Central memory CD8-positive, alpha-beta T cell (primary cell): ENCODE data around the gene IL4I1.
A peak's percentile ranks its signal among the peaks of the same experiment; 100 is the strongest.

Experiments
- ATAC-seq: fragments of 150-1000 bp; cut with Tn5 transposase; replicated peaks from 2 replicates; pipeline ENCODE4 v1.10.0; 2022; ENCODE audit warnings: mild to moderate bottlenecking, moderate FRiP score, moderate number of reproducible peaks; ENCODE audit not compliant: poor library complexity, severe bottlenecking; ENCODE audit errors: extremely low read depth
- DNase-seq, 2 donors: peaks; one replicate each; pipeline ENCODE4 v3.0.0; 2021; ENCODE audit warnings: low spot score in 2 of 2
- H3K27ac Mint-ChIP-seq: one replicate; pipeline ENCODE4 v1.8.0; 2022; ENCODE audit warnings: low read depth, mild to moderate bottlenecking, moderate library complexity, mixed read lengths
- H3K27me3 Mint-ChIP-seq: one replicate; pipeline ENCODE4 v1.8.0; 2022; ENCODE audit warnings: mixed read lengths
- H3K36me3 Mint-ChIP-seq: one replicate; pipeline ENCODE4 v1.8.0; 2022; ENCODE audit warnings: mild to moderate bottlenecking, moderate library complexity, mixed read lengths; ENCODE audit not compliant: insufficient read depth
- H3K4me1 Mint-ChIP-seq: one replicate; pipeline ENCODE4 v1.8.0; 2022; ENCODE audit warnings: mixed read lengths
- H3K4me3 Mint-ChIP-seq: one replicate; pipeline ENCODE4 v1.8.0; 2022; ENCODE audit warnings: mild to moderate bottlenecking, moderate library complexity, mixed read lengths
- H3K9me3 Mint-ChIP-seq: one replicate; pipeline ENCODE4 v1.8.0; 2022; ENCODE audit warnings: mixed read lengths

The IL4I1 gene

DNA sequence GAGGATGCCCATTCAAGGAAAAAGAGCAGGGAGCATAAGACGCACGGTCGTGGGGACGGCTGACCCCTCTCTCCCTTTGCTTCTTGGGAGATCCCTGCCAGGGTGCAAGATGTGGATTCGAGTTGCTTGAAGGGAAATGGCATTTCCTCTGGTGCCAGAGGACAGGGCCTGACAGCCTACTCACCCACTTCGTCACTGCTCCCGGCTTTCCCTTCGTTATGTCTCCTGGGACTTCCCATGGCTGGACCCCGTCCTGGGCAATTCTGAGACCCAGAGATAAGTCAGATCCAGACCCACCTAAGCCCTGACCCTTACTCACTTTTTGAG is 18.0 kb downstream of the IL4I1 start:
- Mint-ChIP-seq H3K4me3 (no peak overlapping the region), H3K27me3 (no peaks in the 10 kb centered on the region), H3K9me3 (no peaks in the 10 kb centered on the region), H3K4me1 (peaks cover 24% of the 10 kb centered on the region), H3K27ac (no peak overlapping the region), H3K36me3 (peaks cover 21% of the 10 kb centered on the region)
- no peak for ATAC-seq
- DNase-seq = no peak

DNA sequence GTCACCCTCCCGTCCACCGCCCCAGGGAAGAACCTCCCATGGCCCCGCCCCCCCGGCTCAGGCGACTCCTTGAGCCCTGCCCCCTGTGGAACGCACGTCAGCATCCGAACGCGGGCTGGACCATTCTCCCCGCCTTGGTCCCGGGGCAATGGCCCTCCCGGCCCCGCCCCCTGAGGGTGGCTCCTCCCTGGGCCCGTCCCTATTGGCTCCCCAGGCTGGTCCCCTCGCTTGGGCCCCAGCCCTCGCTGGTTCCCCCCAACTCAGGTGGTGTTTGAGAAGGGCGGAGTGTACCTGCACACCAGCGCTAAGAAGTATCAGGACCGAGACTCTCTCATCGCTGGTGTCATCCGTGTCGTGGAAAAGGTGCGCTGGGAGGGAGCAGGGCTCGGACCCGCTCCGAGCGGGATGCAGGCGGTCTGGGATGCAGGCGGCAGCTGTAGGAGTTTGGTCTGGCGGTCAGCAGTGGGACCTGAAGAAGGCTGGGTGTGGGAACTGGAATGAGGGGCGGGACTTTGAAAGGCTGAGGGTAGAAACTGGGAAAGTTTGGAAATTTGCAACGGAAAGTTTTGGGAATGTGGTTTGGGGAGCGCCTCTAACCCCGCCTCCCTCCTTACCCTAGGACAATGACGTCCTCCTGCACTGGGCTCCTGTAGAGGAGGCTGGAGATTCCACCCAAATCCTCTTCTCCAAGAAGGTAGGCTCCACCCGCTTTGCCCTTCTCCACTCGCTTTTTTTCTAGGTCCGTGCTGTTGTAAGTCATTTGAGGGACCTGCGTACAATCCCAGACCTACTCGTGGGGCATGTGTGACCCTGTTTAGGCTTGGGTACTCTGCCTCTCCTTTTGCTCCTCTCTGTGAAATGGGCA is 18.6 kb downstream of the IL4I1 start:
- Mint-ChIP-seq H3K4me1 (peaks cover 24% of the 10 kb centered on the region), H3K36me3 (peaks cover 23% of the 10 kb centered on the region), H3K27ac (no peak overlapping the region), H3K27me3 (no peaks in the 10 kb centered on the region), H3K4me3 (no peak overlapping the region), H3K9me3 (no peaks in the 10 kb centered on the region)
- peak in 1 of 2 donors; percentile 96 for DNase-seq
- ATAC-seq = peak; percentile 52

DNA sequence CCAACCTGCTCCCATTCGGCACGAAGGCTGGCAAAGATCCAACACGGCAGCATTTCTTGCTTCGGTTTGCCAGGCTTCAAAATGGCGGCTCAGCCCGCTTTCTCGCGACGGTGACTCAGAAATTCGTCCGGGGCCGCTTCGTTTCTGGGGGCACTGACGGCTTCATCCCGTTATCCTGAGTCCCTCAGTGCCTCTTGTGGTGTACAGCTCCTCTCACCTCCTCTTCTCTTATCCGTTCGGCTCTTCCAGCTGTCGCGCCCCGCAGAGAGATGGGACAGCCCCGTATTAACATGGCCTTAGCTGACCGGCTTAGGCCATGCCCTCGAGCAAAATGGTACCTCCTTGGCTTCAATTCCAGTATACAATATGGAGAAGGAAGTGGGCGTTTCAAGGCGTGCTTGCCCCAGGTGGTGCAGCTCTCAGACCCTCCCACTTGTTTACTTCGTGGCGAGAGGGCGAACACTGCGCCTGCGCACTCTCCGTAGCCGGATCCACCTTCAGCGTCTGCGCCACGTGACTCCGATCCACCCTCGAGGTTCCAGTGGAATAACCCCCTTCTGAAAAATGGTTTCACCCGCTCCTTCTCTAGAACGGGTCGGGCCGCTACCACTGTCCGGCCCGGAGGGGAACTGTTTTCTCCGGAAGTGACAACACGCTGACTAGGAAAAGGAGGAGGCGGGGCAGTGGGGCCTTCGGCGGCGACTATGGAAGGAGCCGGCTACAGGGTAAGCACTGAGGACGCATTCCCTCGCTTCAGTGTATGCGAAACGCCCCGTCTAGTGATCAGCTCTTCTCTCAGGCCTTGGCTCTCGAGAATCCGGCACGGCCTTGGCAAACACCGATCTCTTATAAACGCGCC is 19.4 kb downstream of the IL4I1 start, which contains the start of the genes AKT1S1 and TBC1D17:
TSS of gene AKT1S1 (minus strand) at position 336 of the 859 bp plus-strand sequence. CDS start 4,060 bp downstream, outside the sequence.
TSS of gene TBC1D17 (plus strand) at position 683 of the 859 bp plus-strand sequence. CDS start at position 705, 22 bp downstream.
- peak; percentile 75 for ATAC-seq
- Mint-ChIP-seq H3K27me3 (no peaks in the 10 kb centered on the region), H3K4me3 (no peak within 1 kb of the TSS), H3K27ac (no peak within 1 kb of the TSS), H3K4me1 (peaks cover 27% of the 10 kb centered on the region), H3K36me3 (peaks cover 17% of the 10 kb centered on the region), H3K9me3 (no peaks in the 10 kb centered on the region)
- peak; percentile 95 to 100 for DNase-seq

DNA sequence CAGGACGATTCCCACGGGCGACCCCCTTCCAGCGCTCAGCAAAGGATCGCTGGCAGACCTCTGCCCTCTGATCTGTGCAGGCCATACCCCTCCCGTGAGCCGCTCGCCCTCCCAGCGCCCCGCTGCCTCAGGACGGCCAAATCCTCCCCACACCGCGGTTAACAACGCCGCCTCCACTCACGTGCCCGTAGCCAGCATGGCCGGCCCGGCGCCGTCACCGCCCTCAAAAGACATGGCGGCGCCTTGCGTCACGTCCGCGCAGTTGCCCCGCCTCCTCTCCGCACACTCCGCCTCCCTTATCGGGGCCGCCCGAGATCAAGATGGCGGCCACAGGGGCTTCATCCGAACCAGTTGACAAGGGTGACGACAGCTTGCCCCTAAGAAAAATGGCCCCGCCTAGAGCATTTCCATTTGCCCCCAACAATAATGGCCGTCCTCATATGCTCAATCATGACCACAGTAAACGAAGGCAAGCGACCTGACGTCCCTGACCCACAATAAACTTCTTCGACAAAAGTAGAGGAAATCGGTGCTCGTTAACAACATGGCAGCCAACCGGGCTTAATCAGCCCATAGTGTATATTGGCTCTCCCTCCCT is 20.2 kb downstream of the IL4I1 start:
- no peaks in the 10 kb centered on the region for H3K9me3 Mint-ChIP-seq
- DNase-seq = peak; percentile 95 to 99
- H3K4me3 Mint-ChIP-seq = no peak overlapping the region
- H3K27me3 Mint-ChIP-seq = no peaks in the 10 kb centered on the region
- H3K4me1 Mint-ChIP-seq = peaks cover 33% of the 10 kb centered on the region
- H3K36me3 Mint-ChIP-seq = peaks cover 14% of the 10 kb centered on the region
- H3K27ac Mint-ChIP-seq = no peak overlapping the region
- peak; percentile 64 for ATAC-seq

DNA sequence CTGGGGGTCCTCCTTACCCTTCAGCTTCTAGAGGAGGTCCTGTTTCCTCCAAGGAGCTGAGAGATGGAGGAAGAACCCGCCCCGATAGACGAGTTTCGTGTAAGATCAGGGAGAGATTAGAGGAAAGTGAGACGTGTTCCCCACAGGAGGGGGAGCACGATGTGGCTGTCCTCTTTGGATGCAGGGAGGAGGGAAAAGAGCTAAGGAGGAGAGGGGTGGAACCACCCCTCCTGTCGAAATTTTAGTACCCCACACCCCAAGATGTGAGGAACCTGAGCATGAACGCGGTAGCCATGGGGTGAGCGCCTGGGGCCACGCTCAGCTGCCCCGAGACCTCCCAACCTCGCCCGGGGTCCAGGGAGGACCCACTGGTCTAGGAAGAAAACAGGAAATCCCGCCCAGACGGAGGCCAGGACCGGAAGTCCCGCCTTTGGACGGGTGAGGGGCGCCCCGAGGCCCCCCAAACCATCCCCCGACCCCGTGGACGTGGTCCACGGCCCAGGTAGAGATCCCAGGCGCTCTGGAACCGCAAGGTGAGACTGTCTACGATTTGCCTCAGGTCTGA is 20.7 kb downstream of the IL4I1 start:
- Mint-ChIP-seq H3K27me3 (no peaks in the 10 kb centered on the region), H3K27ac (no peak overlapping the region), H3K4me1 (peaks cover 33% of the 10 kb centered on the region), H3K9me3 (no peaks in the 10 kb centered on the region), H3K36me3 (peaks cover 11% of the 10 kb centered on the region), H3K4me3 (no peak overlapping the region)
- DNase-seq (no peak), ATAC-seq (no peak)

DNA sequence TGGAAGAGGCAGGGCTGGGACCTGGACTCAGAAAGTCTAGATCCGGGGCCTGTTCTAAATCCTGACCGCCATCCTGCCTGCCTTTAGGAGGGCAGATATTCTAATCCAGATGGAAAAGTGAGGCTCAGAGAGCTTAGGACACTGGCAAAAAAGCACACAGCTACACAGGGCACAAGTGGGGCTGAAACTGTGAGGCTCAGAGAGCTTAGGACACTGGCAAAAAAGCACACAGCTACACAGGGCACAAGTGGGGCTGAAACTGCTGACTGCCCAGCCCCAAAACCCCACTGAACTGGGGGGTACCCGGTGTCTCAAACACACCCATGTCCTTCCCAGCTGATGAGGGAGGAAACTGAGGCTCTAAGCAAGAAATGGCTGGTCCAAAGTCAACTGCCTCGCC is 21.5 kb downstream of the IL4I1 start:
- Mint-ChIP-seq H3K9me3 (no peaks in the 10 kb centered on the region), H3K27me3 (no peaks in the 10 kb centered on the region), H3K36me3 (peaks cover 10% of the 10 kb centered on the region), H3K4me1 (peaks cover 39% of the 10 kb centered on the region), H3K27ac (no peak overlapping the region), H3K4me3 (no peak overlapping the region)
- no peak for ATAC-seq
- DNase-seq = no peak

DNA sequence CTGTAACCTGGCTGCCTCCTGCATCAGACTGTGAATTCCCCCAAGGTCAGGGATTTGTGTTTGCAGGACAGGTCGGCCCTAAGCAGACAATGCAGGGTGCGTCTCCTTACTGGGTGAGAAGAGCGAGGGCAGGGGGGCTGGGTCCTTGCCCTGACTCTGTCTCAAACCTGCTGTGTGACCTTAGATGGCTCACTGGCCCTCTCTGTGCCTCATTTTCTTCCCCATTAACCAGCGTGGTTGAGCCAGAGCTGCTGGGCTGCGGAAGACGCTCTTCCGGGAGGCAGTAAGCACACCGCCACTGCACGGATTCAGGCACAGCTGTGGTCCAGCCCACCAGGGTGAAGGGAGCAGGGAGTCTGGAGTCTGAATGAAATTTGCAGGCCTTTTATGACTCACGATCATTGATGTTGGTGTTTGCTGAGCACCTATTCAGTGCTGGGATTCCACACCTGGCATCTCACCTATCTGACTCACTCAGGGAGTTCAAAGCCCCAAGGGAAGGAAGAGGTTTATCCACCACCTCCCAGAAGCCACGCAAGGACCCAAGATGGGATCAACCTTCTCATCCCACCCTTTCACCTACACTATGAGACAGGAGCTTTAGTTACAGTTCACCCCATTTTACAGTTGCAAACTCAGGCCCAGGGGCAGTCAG is 22.1 kb downstream of the IL4I1 start:
- H3K36me3 Mint-ChIP-seq = peaks cover 10% of the 10 kb centered on the region
- H3K27ac Mint-ChIP-seq = no peak overlapping the region
- H3K27me3 Mint-ChIP-seq = no peaks in the 10 kb centered on the region
- peaks cover 41% of the 10 kb centered on the region for H3K4me1 Mint-ChIP-seq
- no peak for ATAC-seq
- no peaks in the 10 kb centered on the region for H3K9me3 Mint-ChIP-seq
- no peak overlapping the region for H3K4me3 Mint-ChIP-seq
- no peak for DNase-seq

DNA sequence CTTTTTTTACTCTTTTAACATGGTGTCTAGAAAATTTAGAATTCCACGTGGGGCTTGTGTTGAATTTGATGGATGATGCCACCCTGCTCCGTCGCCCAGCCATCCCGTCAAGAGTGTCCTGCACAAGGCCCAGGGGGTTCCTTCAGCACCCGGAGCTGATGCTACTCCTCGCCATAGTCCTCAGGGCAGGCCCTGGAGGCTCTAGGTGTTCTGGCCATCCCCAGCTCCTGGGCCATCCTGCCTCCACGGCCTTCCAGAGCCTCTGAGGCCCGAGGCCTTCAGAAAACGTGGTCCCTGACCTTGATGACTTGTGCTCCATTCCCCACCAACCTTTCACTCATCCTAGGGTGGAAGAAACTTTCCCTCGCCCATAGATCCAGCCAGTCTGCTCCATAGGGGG is 22.9 kb downstream of the IL4I1 start:
- H3K9me3 Mint-ChIP-seq = no peaks in the 10 kb centered on the region
- no peak overlapping the region for H3K4me3 Mint-ChIP-seq
- H3K27ac Mint-ChIP-seq = no peak overlapping the region
- DNase-seq (no peak), ATAC-seq (no peak)
- H3K27me3 Mint-ChIP-seq = no peaks in the 10 kb centered on the region
- H3K4me1 Mint-ChIP-seq = peaks cover 37% of the 10 kb centered on the region
- H3K36me3 Mint-ChIP-seq = peaks cover 4% of the 10 kb centered on the region

DNA sequence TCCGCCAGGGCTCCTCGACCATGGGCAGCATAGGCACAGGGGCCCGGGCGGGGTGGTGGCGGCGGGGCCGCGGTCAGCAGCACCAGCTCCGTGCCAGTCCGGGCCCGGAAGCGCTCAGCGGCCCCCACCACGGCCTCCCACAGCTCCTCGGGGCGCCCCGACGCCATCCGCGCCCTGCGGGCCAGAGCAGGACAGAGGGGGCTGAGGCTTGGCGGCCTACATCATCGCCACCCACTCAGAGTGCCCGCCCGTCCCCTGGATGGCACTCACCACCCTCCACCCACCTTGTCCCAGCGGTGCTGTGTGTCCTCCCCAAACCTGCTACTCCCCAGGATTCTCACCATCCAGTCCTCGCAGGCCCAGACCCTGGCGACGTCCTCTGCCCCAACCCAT is 23.6 kb downstream of the IL4I1 start:
- no peak for DNase-seq
- Mint-ChIP-seq H3K9me3 (no peaks in the 10 kb centered on the region), H3K4me1 (peaks cover 30% of the 10 kb centered on the region), H3K36me3 (peaks cover 4% of the 10 kb centered on the region), H3K27me3 (no peaks in the 10 kb centered on the region), H3K4me3 (no peak overlapping the region), H3K27ac (no peak overlapping the region)
- no peak for ATAC-seq

DNA sequence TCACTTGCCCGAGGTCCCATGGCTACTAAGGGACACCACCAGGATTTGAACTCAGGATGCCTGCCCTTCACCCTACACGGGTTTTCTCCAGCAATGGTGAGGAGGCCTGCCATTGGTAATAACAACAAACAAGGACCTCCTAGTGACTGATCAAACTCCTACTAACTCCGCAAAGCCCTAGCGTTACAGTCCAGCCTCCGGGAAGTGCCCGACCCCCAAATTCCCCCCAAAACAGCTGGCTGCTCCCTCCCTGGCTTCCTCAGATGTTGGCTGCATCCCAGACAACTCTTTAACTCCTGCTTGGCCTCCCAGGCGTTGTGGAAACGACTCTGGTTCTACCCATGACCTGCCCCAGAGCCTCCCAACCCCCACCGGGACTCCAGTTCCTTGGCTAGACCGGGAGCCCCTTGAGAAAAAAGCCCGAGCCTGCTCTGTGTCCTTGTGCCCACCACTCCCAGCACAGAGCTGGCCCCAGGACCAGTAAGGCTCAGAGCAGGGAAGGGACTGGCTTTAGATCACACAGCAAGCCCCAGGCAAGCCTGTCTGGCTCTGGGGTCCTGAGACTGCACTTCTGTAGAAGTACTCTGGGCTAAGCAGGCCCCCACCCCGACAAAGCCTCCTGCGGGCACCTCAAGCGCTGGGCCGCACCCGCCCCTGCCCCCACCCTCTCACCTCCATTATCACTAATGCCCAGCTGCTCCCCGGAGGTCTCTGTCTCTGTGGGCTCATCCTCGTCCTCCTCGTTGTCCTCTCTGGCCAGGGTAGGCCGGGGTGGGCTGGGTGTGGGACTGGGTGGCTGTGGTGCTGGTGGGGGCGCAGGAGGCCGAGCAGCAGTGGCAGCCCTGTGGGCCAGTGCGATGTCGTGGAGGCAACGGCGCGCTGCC is 24.2 kb downstream of the IL4I1 start:
- Mint-ChIP-seq H3K36me3 (peaks cover 9% of the 10 kb centered on the region), H3K9me3 (no peaks in the 10 kb centered on the region), H3K27me3 (no peaks in the 10 kb centered on the region), H3K27ac (no peak overlapping the region), H3K4me1 (peaks cover 32% of the 10 kb centered on the region), H3K4me3 (peak overlapping the region; percentile 13)
- DNase-seq = no peak
- ATAC-seq = no peak

DNA sequence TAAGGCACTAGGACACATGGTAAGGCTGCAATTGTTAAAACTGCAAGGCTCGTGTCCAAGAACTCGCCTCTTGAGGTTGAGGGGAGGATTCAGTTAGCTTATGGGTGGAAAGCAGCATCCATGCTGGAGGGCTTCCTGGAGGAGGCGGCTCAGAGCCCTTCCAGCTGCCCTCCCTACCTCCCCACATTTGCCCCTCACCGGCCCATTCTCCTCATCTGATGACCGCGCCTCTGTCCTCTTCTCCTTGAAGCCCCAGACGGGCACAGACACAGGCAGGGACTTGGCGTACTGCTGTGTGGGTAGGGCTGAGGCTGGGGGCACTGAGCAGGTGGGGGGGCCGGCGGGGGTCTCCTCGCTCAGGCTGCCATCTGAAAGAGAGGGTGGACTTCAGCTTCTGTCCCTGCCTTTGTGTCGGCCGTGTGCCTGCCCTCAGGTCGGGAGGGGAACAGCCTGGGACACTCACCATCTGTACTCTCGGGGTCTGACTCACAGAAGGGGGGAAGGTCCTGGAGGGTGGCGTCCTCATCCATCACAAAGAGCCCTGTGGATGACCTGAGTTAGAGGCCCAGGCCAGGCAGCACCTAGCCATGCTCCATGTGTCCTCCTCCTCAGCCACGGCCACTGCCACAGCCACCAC is 25.2 kb downstream of the IL4I1 start:
- H3K4me3 Mint-ChIP-seq = peak overlapping the region; percentile 13
- H3K9me3 Mint-ChIP-seq = no peaks in the 10 kb centered on the region
- H3K27ac Mint-ChIP-seq = no peak overlapping the region
- peaks cover 40% of the 10 kb centered on the region for H3K4me1 Mint-ChIP-seq
- no peaks in the 10 kb centered on the region for H3K27me3 Mint-ChIP-seq
- no peak for ATAC-seq
- H3K36me3 Mint-ChIP-seq = peaks cover 19% of the 10 kb centered on the region
- no peak for DNase-seq
